B cell (primary cell): ENCODE measurements around the gene HOXD10. TPM values are rescaled to one million over a fixed set of nuclear protein-coding genes. Genes with fewer than 3 reads are reported as not detected.

Experiments
- ATAC-seq: fragments of 200-7000 bp; cut with Tn5 transposase; one replicate; pipeline ENCODE4 v1.10.0; 2021; ENCODE audit warnings: low read depth, mild to moderate bottlenecking, moderate number of reproducible peaks, moderate library complexity
- CTCF ChIA-PET: fragments of 350-600 bp; sonication (Branson Sonifier 250); formaldehyde crosslinking; loops from one replicate; lab custom pipeline; 2021; ENCODE audit warnings: antibody characterized with exemption, inconsistent platforms; lab: Charles Lee
- POLR2A ChIA-PET: fragments of 350-600 bp; sonication (Branson Sonifier 250); formaldehyde crosslinking; loops from one replicate; lab custom pipeline; 2021; ENCODE audit warnings: antibody characterized with exemption; lab: Charles Lee
- DNase-seq: peaks from one replicate; pipeline ENCODE4 v3.0.0; 2013
- H2AFZ ChIP-seq: 2 replicates; pipeline ENCODE4 v1.6.1; 2012; ENCODE audit warnings: mild to moderate bottlenecking, low read depth, low read length; ENCODE audit not compliant: insufficient read depth, poor library complexity, severe bottlenecking
- H3K27ac ChIP-seq, 2 donors: 1 replicate in 1 of 2; 2 replicates in 1 of 2; pipeline ENCODE4 v1.5.1; 2012 to 2013; ENCODE audit warnings: low read length in 2 of 2, mild to moderate bottlenecking in 2 of 2, moderate library complexity in 1 of 2
- H3K27me3 ChIP-seq, 4 experiments: fragments of 200-600 bp in 1 of 4; sonication (generic) in 1 of 4; replicated peaks in 1 of 4; 1 replicate in 2 of 4; 2 replicates in 2 of 4; pipeline versions ENCODE4 v1.6.1 to v1.7.0; 2013 to 2016; ENCODE audit warnings: low read length in 3 of 4, mild to moderate bottlenecking in 2 of 4, mixed read lengths in 1 of 4, moderate library complexity in 1 of 4; ENCODE audit not compliant: insufficient read depth in 4 of 4, control insufficient read depth in 3 of 4; ENCODE audit errors: control extremely low read depth in 1 of 4
- H3K36me3 ChIP-seq, 2 experiments: replicated peaks in 1 of 2; 1 replicate in 1 of 2; 2 replicates in 1 of 2; pipeline versions ENCODE4 v1.6.1 to v1.7.1; 2013; ENCODE audit warnings: low read length in 1 of 2; ENCODE audit not compliant: insufficient read depth in 2 of 2, control insufficient read depth in 1 of 2; ENCODE audit errors: control extremely low read depth in 1 of 2, extremely low read depth in 1 of 2
- H3K4me1 ChIP-seq, 2 donors: fragments of 200-600 bp in 1 of 2; sonication (generic) in 1 of 2; 1 replicate in 1 of 2; 2 replicates in 1 of 2; pipeline versions ENCODE4 v1.5.1 to v1.6.1; 2013 to 2017; ENCODE audit warnings: low read length in 2 of 2; ENCODE audit not compliant: control insufficient read depth in 2 of 2, insufficient read depth in 2 of 2
- H3K4me2 ChIP-seq: replicated peaks from 2 replicates; pipeline ENCODE3; 2012; ENCODE audit warnings: mild to moderate bottlenecking, low read depth, low read length; ENCODE audit not compliant: poor library complexity, severe bottlenecking
- H3K4me3 ChIP-seq, 5 experiments: fragments of 200-600 bp in 1 of 5; sonication (generic) in 1 of 5; 1 replicate in 3 of 5; 2 replicates in 2 of 5; pipeline versions ENCODE4 v1.5.1 to v1.7.0; 2011 to 2016; ENCODE audit warnings: low read length in 4 of 5, mild to moderate bottlenecking in 4 of 5, low read depth in 2 of 5, control low read depth in 1 of 5, moderate library complexity in 1 of 5; ENCODE audit not compliant: insufficient read depth in 1 of 5; ENCODE audit errors: control extremely low read depth in 1 of 5, extremely low read depth in 1 of 5
- H3K79me2 ChIP-seq: fragments of 200-600 bp; sonication (generic); one replicate; pipeline ENCODE4 v1.6.0; 2016; ENCODE audit warnings: low read length; ENCODE audit not compliant: control insufficient read depth, insufficient read depth
- H3K9ac ChIP-seq: fragments of 200-600 bp; sonication (generic); 2 replicates; pipeline ENCODE4 v1.6.1; 2017; ENCODE audit warnings: mild to moderate bottlenecking, low read length, moderate library complexity
- H3K9me3 ChIP-seq, 3 donors: one replicate each; pipeline versions ENCODE4 v1.6.1 to v1.7.1; 2013; ENCODE audit warnings: low read length in 2 of 3; ENCODE audit not compliant: control insufficient read depth in 2 of 3, insufficient read depth in 1 of 3; ENCODE audit errors: control extremely low read depth in 1 of 3
- H4K20me1 ChIP-seq: 2 replicates; pipeline ENCODE4 v1.6.0; 2012; ENCODE audit warnings: mild to moderate bottlenecking, low read length; ENCODE audit not compliant: insufficient read depth, control insufficient read depth, poor library complexity, severe bottlenecking
- H3K27ac Mint-ChIP-seq: one replicate; pipeline ENCODE4 v1.8.0; 2021; ENCODE audit warnings: mixed read lengths
- H3K27me3 Mint-ChIP-seq: one replicate; pipeline ENCODE4 v1.8.0; 2021; ENCODE audit warnings: mixed read lengths
- H3K4me1 Mint-ChIP-seq: one replicate; pipeline ENCODE4 v1.8.0; 2021; ENCODE audit warnings: mixed read lengths
- H3K4me3 Mint-ChIP-seq: one replicate; pipeline ENCODE4 v1.8.0; 2021; ENCODE audit warnings: mixed read lengths
- H3K9me3 Mint-ChIP-seq: one replicate; pipeline ENCODE4 v1.8.0; 2022; ENCODE audit warnings: mixed read lengths; ENCODE audit not compliant: insufficient read depth
- CTCF ChIP-seq: fragments of 200-600 bp; IDR thresholded peaks from one replicate; pipeline ENCODE4 v1.8.0; 2022; ENCODE audit warnings: antibody characterized with exemption, mild to moderate bottlenecking
- EZH2 ChIP-seq: IDR thresholded peaks from 2 replicates; pipeline ENCODE4 v1.6.1; 2012; ENCODE audit warnings: borderline replicate concordance, low read depth, mild to moderate bottlenecking, moderate library complexity, low read length; ENCODE audit not compliant: insufficient read depth, poor library complexity, severe bottlenecking
- WGBS: methylation state at CpG from one replicate; pipeline ENCODE4 v1.1.5; 2013; ENCODE audit warnings: missing lambda C conversion rate; ENCODE audit not compliant: insufficient coverage; 5-methylcytosine and 5-hydroxymethylcytosine counted together
- intact Hi-C: fragments of 100-400 bp; cut with micrococcal nuclease; formaldehyde crosslinking; loops from one replicate; pipeline ENCODE4 v1.10.0; 2022
- polyA plus RNA-seq: library from polyadenylated mRNA; depleted of rRNA; stranded (reverse); fragments of >200 nt; gene quantifications from 2 replicates; pipeline ENCODE4 v1.2.3, GENCODE V29; 2012
- total RNA-seq, 2 donors: library from RNA; stranded (reverse); fragments of 120-200 nt in 1 of 2; gene quantifications; 1 replicate in 1 of 2; 2 replicates in 1 of 2; pipeline versions ENCODE4 v1.2.3 to v1.2.4, GENCODE V29; 2013 to 2022

Gene HOXD10
- total and polyA plus RNA-seq, 2 donors (not counting 1 experiment from before 2014, with no cell fraction given), result not detected

- H3K4me1 Mint-ChIP-seq, result no peaks in the 10 kb centered on the region
- Histone ChIP-seq H3K4me1 (peaks cover 0 to 7% of the 10 kb centered on the region in 2 donors), H3K27ac (no peak within 1 kb of the TSS), H2AFZ (no peak within 1 kb of the TSS), H3K4me3 (no peak within 1 kb of the TSS), H3K27me3 (peaks cover 0 to 86% (median 55%) of the 10 kb centered on the region in 4 experiments), H3K9ac (no peak within 1 kb of the TSS), H3K79me2 (no peaks in the 10 kb centered on the region), H4K20me1 (no peaks in the 10 kb centered on the region), H3K36me3 (no peaks in the 10 kb centered on the region), H3K9me3 (peaks cover 0 to 29% (median 0%) of the 10 kb centered on the region in 3 donors), H3K4me2 (no peak within 1 kb of the TSS)
- POLR2A ChIA-PET, result no interaction called here
- H3K4me3 Mint-ChIP-seq, result no peak within 1 kb of the TSS
- H3K27me3 Mint-ChIP-seq, result peaks cover 85% of the 10 kb centered on the region
- intact Hi-C loops, result no loop called here
- ATAC-seq (no peak), DNase-seq (no peak)
- no peak within 1 kb of the TSS for H3K27ac Mint-ChIP-seq
- WGBS, result 11% methylated on average over 51 of the region's 55 CpGs
- CTCF ChIA-PET, result no interaction called here
- no peak for TF ChIP-seq EZH2
- TF ChIP-seq CTCF, result no peak
- no peaks in the 10 kb centered on the region for H3K9me3 Mint-ChIP-seq
Observed at GRCh38 chr2:176151442-176152287, 35.1 kb downstream of the HOXD10 start, which contains the start of gene HOXD4. HOXD4 (plus strand) TSS chr2:176151550; CDS start chr2:176151634, 84 bp downstream.
